ENCODE measurements around the gene OR52E4.
A peak's percentile ranks its signal among the peaks of the same experiment; 100 is the strongest.

OR52E4 gene

DNA sequence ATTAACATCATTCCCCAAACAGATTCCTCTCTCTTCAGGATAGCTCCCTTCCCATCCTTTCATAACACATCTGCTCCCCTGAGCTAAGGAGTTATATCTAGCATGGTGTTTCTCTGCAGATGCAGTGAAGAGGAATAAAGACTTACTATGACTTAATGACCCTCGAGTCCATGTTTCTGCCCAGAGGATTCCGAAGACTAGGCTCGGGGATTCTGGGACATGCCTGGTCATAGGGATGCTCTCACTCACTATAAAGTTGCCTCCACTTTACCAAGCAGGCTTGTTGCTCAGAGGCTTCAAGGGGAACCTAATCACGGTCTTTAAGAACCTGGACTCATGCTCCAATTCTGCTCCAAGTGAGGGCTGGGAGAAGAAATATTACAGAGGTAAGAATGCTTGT, at the start of gene OR52E4:
Gene OR52E4, plus strand, starts transcription at position 301 of the 400 bp plus-strand sequence. CDS start 3,664 bp downstream, outside the sequence.
- no peak for DNase-seq (ENCODE audit: low spot score)

DNA sequence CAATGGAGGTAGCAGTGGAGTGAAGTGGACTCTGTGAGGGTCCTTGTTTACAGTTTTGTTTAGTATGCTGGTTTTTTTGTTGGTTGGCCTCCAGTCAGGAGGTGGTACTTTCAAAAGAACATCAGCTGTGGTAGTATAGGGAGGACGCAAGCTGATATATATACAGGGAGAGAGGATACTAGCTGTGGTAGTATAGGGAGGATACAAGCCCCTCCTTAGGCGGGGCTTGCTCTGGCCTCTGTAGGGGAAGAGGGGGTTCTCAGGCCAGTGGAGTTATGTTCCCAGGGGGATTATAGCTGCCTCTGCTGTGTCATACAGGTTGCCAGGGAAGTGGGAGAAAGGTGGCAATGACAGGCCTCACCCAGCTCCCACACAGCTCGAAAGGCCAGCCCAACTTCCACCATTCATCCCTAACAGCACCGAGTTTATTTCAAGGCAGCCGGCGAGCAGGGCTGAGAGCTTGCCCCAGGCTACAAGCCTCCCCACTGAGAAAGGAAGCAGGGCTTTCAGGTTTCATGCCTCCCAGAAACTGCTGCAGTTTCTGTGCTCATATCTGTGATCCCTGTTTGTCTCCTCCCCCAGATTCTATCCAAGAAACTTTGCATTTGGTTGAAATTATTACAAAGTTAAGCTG, 49.1 kb upstream of the OR52E4 start:
- no peak for DNase-seq (ENCODE audit: low spot score)

DNA sequence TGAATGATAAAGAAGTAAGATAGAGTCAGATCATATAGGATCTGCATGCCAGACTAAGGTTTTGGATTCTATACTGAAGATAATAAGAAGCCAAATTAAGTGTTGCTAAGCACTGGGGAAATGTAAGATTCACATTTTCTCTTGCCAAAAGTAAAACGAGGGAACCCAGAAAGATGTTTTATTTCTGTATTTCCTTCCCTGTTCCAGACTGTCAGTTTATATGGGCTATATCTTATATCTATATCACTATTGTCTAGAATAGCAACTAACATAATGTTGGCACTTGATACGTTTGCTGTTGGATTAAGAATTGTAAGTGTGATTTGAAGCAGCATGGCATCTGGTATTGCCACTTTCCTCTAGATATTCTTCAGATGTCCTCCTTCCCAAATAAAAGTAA, 47.0 kb upstream of the OR52E4 start:
- DNase-seq (ENCODE audit: low spot score): no peak

DNA sequence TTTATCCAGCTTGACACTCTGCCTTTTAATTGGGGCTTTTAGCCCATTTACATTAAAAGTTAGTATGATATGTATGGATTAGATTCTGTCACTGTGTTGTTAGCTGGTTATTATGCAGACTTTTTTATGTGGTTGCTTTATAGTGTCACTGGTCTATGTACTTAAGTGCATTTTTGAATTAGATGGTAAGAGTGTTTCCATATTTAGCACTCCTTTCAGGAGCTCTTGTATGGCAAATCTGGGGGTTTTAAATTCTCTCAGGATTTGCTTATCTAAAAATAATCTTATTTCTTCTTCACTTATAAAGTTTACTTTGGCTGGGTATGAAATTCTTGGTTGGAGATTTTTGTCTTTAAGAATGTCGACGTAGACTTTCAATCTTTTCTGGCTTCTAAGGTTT, 42.7 kb upstream of the OR52E4 start:
- DNase-seq (ENCODE audit: low spot score): no peak

DNA sequence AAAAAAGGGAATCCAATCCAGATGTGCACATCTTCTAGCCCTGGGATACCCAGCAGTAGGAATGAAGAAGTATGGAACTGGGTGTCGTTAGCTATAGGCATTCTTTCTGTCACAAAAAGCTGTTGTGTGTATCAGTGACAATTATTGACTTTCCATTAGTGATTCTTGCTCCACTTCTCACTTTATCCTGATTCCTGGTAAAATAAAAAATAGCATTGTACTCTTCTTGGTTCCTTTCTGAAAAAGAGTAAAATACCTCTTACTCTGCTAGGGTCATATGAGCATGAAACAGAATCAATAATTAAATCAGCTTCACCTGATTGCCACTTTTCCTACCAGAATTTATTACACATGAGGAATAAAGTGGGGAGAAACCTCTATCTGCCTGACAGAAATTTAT, 38.6 kb upstream of the OR52E4 start, which contains the start of gene OR52E6:
Gene OR52E6, minus strand, starts transcription at position 101 of the 400 bp plus-strand sequence. Its CDS starts 0 bp downstream, at position 101.
- DNase-seq (ENCODE audit: low spot score): no peak

DNA sequence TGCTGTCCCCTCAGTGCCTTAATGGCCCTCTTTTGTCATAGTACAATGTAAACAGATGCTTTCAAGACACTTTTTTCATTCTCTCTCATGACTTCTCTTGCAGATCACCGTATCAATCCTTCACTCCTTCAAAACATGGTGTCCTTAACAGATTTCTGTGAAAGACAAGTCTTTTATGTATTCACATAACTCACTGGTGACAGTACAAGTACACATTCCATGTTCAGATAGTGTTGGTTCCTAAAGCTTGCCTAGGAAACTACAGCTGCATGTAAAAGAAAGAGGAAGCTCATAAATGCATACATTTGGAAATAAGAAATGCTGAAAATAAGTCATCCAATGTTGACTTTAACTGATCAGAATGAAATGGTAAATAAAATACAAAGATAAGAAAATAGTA, 33.7 kb upstream of the OR52E4 start:
- no peak for DNase-seq (ENCODE audit: low spot score)

DNA sequence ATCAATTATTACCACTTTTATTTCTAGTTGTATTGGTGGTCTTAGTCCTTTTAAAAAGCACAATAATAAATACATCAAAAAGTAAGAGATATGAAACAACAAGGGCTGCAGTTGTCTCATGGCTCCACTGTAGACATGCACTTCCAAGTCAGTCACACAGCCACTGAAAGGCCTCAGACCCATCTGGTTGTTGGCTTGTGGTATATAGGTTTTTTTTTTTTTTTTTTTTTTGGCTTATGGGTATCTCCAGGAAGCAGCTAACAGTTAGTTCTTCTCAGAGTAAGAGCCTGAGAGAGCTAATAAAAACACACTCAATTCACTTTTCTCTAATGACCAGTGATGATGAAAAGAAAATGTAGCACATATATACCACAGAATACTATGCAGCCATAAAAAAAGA, 32.7 kb upstream of the OR52E4 start:
- DNase-seq (ENCODE audit: low spot score): no peak

DNA sequence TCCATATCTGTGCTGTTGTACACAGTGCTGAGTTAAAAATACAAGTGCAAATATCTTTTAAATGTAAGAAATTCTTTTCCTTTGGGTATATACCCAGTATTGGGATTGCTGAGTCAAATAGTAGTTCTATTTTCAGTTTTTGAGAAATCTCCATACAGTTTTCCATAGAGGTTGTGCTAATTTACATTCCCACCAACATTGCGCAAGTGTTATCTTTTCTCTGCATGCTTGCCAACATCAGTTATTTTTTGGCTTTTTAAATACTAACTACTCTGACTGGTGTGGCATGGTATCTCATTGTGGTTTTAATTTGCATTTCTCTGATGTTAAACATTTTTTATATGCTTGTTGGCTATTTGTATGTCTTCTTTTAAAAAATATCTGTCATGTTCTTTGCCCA, 29.4 kb upstream of the OR52E4 start:
- DNase-seq (ENCODE audit: low spot score): no peak

DNA sequence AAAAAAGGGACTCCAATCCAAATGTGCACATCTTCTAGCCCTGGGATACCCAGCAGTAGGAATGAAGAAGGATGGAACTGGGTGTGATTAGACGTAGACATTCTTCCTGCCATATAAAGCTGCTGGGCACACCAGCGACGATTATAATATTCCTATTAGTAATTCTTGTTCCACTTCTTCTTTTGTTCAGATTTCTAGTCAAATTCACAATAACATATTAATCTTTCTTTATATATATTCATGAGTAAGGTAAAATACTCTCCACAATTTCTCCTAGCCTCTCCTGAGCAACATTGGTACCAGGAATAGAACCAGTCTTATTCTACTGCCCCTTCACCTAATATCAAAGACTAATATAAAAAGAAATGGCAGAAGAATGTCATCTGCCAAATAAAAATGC, 22.8 kb upstream of the OR52E4 start, which contains the start of gene OR52E8:
Gene OR52E8, minus strand, starts transcription at position 101 of the 400 bp plus-strand sequence. Its CDS starts 0 bp downstream, at position 101.
- no peak for DNase-seq (ENCODE audit: low spot score)

DNA sequence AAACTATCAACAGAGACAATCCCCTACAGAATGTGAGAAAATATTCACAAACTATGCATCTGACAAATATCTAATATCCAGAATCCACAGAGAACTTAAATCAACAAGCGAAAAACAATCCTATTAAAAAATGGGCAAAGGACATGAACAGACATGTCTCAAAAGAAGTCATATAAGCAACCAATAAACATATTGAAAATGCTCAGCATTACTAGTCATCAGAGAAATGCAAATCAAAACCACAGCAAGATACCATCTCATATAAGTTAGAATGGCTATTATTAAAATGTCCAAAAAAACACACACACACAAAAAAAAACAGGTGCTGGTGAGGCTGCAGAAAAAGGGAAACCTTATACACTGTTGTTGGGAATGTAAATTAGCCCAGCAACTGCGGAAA, 14.6 kb upstream of the OR52E4 start:
- DNase-seq (ENCODE audit: low spot score): no peak

DNA sequence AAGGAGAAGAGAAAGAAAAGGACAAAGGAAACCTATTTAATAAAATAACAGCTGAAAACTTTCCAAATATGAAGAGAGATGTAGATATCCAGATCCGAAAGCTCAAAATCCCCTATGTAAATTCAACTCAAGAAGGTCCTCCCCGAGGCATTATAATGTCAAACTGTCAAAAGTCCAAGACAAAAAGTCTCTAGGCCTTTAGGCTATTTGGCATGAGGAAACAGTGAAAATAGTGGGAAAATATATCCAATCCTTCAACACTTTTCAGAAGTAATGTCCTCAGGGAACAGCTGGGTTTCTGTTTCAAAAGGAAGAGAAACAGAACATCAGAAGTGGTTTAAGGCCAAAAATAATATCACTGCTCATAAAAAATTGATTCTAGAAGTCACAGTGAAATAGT, 1.9 kb upstream of the OR52E4 start:
- no peak for DNase-seq (ENCODE audit: low spot score)

DNA sequence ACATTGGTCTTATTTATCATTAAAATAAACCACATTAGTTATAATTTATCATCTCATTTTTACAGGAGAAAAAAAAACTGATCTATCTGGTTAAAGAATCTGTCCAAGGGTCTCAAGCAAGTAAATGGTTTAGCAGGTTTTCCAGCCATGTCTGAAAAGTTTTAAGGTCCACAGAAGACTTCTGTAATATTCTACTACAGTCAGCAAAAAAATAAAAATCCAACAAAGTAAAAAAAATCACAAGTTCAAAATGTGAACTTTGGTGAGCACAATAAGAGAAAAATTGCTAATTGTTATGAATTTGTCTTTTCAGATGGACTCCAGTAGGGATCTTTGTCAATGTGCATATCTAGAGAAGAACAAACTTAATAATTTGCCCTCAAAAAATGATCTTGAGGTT, 1.3 kb downstream of the OR52E4 start:
- DNase-seq (ENCODE audit: low spot score): no peak

DNA sequence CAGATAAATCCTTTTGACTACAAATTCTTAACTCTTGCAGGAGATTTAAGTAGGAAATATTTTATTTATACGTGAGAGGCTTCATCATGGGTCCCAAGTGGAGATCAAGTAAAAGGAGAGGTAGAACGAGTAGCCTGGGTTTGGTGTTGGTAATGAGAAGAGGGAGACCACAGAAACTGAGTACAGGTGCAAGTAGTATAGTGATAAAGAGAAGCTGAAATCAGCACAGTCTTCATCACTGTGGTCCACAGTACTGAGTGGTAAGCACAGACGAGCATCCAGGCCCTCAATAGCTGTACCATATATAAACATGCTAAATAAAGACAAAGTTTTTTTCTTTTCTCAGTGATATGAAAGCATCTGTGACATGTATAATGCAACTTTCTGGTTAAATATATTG, 6.7 kb downstream of the OR52E4 start:
- no peak for DNase-seq (ENCODE audit: low spot score)

DNA sequence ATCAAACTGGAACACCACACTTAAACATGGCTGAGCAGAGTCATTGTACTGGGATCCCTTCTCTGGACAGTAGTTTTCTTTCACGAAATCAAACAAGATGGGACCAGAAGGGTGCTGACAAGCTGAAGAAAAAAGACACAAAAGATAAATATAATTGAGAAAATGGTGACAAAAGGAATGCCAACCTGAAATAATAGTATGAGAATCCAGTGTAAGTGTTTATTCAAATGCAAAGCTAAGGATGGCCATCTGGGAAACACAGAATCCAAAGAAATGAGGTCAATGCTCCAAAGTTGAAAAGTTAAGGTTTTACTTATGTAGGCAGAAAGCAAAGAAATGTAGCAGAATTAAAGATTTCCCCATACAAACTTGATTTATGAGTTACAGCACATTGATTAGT, 7.2 kb downstream of the OR52E4 start:
- no peak for DNase-seq (ENCODE audit: low spot score)

DNA sequence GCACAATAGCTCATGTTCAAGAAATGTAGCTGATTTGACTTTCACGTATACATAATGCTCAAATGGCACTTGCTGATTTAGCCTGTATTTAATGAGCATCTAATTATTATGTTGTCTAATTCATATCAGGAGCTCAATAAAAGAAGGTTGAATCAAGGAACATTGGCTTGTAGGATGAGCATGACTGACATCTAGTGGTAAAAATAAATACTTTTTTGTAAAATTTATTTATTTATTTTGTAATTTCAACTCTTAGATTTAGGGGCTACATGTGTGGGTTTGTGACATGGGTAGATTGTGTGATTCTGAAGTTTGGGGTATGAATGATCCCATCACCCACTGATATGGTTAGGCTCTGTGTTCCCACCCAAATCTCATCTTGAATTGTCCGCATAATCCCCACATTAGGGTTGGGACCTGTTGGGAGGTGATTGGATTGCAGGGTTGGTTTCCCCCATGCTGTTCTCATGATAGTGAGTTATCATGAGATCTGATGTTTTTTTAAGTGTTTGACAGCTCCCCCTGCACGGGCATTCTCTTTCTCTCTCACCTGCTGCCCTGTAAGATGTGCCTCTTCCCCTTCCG, 10.9 kb downstream of the OR52E4 start:
- DNase-seq (ENCODE audit: low spot score): peak; percentile 3

DNA sequence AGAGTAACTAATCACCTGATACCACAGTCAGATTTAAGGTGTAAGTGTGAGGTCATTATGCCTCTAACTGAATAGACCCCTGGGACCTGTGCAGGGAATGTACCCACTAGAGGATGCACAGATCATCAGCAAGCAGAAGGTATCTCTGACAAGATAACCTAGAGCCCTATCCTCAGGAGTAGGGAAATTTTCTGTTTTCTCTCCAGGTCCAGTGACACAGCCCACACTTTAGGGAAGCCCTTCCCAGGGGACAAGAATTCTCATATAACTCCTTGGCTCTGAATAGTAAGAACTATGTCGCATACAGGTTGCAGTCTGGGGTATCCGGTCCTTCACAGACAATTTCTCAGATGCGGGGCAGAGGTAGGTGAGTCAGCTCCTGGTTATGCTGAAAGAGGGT, 12.5 kb downstream of the OR52E4 start, which contains the start of gene OR52E5:
Gene OR52E5, plus strand, starts transcription at position 301 of the 400 bp plus-strand sequence. CDS start 7,569 bp downstream, outside the sequence.
- no peak for DNase-seq (ENCODE audit: low spot score)

DNA sequence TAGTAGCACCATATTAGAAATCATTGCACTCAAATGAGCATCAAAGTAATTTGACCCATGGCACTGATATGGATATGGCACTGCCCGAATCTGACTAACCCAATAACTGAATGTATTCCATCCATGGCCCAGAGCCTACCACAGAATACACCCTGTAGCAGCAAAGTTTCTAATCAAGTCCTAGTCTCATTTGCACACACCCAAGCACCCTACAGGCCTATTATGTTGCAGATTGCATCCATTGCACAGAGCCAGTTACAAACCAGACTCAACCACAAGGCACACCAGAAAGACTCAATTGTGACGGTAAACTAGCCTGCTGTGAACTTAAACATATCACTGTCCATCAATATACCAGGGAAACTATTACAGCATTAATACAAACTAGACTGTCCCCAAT, 19.1 kb downstream of the OR52E4 start:
- no peak for DNase-seq (ENCODE audit: low spot score)

DNA sequence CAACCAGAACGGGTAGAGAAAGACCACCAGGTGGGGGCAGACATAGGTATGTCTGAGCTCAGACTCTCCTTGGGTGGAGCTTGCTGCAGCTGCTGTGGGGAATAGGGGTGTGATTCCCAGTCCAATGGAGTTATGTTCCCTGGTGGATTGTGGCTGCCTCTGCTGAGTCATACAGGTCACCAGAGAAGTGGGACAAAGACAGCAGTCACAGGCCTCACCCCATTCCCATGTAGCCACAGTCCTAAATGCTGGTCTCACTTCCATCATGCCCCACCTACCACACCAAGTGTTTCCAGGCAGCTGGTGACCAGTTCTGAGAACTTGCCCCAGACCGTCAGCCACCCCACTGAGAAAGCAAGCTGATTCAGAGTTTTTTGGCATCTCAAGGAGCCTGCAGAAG, 30.1 kb downstream of the OR52E4 start:
- DNase-seq (ENCODE audit: low spot score): no peak

DNA sequence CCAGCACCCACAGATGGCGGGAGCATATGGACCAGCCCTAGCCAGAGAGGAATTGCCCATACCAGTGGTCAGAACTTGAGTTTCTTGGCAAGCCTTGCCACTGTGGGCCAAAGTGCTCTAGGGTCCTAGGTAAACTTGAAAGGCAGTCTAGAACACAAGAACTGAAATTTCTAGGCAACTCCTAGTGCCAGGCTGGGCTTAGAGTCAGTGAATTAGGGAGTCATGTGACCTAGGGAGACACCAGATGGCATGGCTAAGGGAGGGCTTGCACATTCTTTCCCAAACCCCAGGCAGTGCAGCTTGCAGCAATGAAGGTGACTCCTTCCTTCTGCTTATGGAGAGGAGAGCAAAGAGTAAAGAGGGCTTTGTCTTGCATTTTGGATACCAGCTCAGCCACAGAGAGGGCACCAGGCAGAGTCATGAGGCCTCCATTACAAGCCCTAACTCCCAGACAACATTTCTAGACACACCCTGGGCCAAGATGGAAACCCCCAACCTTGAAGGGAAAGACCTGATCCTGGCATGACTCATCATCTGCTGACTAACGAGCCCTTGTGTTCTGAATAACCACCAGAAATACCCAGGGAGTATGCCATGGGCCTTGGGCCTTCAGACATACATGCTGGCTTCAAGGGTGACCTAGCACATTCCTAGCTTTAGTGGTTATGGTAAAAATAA, 42.5 kb downstream of the OR52E4 start:
- DNase-seq (ENCODE audit: low spot score): no peak

DNA sequence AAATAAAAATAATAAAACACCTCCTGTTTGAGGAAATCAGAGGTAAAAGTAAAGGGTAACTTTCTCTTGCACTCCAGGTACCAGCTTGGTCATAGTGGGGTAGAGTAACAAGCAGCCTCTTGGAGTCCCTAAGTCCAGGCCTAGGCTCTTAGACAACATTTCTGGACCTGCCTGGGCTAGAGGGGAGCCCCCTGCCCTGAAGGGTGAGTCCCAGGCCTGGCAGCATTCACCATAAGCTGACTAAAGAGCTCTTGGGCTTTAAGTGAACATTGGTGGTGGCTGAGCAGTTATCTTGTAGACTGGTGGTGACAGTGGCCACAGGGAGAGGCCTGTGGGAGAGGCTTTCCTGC, 43.0 kb downstream of the OR52E4 start:
- DNase-seq (ENCODE audit: low spot score): no peak

DNA sequence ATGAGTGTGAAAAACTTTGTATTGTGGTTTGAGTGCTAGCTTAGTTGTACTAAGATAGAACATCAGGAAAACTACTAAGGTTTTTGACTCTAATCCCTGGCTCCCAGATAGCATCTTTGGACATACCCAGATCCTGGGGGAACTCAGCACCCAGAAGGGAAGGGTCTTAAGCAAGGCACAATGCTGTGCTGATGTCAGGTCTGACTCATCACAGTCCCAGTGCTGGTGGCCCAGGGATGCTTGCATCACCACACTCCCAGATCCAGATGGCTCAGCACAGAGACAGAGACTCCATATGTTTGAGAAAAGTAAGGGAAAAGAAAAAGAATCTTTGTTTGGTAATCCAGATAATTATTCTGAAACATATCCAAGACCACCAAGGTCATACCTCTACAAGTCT, 43.4 kb downstream of the OR52E4 start:
- no peak for DNase-seq (ENCODE audit: low spot score)

DNA sequence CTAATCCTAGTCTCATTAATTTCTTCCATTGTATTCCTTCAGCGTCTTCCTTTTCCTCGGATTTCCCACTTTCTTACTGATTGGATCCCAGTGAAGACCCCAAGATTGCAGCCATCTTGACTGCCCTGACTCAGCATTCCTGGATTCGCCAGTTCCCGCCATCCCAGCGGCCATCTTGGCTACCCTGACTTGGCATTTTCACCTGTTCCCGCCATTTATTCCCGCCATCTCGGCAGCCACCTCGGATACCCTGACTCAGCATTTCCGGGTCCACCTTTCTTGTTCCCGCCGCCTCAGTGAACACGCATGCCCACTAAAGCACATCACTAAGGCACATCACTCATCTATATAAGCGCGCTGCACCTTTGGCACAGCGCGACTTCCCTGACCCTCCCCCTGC, 47.8 kb downstream of the OR52E4 start:
- DNase-seq (ENCODE audit: low spot score): no peak

DNA sequence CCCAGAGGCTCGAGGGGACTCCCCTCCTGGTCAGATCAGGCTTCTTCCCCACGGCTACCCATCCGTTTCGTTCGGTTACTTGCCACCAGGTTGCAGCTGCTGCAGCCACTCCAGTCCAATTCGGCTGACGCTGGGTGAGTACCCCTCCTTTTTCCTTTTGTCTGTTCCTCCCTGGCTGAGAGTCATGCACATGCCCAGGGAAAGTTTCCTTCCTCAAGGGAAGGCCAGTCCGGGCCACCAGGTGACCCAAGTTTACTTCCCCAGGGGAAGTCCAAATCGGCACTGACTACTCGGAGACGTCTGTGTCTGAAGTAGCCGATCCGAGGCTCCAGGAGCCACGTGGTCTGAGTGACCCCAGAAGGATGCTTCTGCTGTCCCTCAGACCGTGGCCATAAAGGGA, 48.4 kb downstream of the OR52E4 start:
- DNase-seq (ENCODE audit: low spot score): no peak
